Measurements from ENCODE around the gene TOX2.

DNA sequence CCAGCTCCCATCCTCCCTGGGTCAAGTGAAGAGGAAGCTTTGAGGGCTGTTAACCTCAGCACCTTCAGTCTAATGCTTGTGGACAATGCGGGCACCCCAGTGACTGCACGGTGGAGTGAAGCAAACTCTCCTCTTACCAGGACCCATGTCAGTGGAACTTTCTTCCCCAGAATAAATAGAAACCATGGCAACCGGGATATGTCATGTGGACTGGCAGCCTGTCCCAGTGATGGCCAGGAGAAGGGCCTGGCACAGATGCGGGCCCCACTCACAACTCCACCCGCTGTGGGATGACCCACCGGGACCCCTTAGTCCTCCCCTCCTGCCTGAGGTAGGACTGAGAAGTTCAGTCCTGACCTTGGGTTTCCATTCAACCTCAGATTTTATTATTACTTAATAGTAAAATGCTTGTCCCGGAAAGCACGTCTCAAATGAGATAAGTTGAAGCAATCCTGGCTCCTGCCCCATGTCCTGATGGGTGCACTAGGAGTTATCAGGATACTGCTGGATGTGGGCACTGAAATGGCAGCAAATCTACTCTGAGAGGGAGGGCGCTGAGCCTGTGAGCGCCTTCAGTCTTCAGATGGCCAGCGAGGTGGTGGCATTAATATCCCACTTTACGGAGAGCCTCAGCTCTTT is 23.5 kb downstream of the TOX2 start:
- TF ChIP-seq SP1 (IDR thresholded peaks at IDR 0.05) (no peak), FOXK2 (IDR thresholded peaks at IDR 0.05) (no peak), NFRKB (IDR thresholded peaks at IDR 0.05) (no peak), BHLHE40 (IDR thresholded peaks at IDR 0.05; ENCODE audit: borderline replicate concordance) (no peak), SUZ12 (IDR thresholded peaks at IDR 0.05) (no peak), ARNT (IDR thresholded peaks at IDR 0.05) (no peak), ELF4 (IDR thresholded peaks at IDR 0.05) (no peak), LEF1 (IDR thresholded peaks at IDR 0.05; ENCODE audit: borderline replicate concordance) (no peak), L3MBTL2 (conservative IDR thresholded peaks at IDR 0.05) (no peak), FOXM1 (IDR thresholded peaks at IDR 0.05; ENCODE audit: borderline replicate concordance) (no peak), TARDBP (IDR thresholded peaks at IDR 0.05) (no peak)
- TF ChIP-seq, protein P1, sequence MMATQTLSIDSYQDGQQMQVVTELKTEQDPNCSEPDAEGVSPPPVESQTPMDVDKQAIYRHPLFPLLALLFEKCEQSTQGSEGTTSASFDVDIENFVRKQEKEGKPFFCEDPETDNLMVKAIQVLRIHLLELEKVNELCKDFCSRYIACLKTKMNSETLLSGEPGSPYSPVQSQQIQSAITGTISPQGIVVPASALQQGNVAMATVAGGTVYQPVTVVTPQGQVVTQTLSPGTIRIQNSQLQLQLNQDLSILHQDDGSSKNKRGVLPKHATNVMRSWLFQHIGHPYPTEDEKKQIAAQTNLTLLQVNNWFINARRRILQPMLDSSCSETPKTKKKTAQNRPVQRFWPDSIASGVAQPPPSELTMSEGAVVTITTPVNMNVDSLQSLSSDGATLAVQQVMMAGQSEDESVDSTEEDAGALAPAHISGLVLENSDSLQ (IDR thresholded peaks at IDR 0.05) = no peak
